ENCODE data around the gene FXYD6.

The FXYD6 gene

GRCh38 chr11:117796872-117797529 is 79.5 kb downstream of the FXYD6 start, which contains the start of gene DSCAML1:
TSS of gene DSCAML1 (minus strand) at chr11:117797216. CDS start at chr11:117797079, 137 bp downstream.
- no peak within 1 kb of the TSS for H3K4me3 ChIP-seq (ENCODE audit: low read length)
- no peak for TF ChIP-seq CTCF (conservative IDR thresholded peaks at IDR 0.05; ENCODE audit: low read depth, low read length)
- DNase-seq (ENCODE audit: low read depth) = no peak

DNA sequence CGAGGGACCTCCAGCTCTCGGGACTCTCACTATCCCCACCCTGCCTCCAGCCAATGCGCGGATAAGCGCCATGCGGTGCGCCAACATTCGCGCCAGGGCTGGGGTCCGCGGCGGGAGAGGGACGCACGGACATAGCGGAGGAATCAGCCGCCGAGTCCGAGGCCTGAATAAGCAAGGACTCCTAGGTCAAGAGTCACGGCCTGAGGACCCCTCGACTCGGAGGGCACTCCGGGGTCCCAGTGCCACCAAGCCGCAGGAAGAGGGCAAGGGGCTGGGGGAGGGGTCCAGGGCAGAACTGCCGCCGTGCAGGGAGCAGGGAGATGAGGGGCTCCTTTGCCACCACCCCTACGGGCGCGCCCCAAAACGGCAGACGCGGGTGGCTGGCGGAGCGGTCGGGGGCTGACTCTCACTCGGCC is 80.0 kb downstream of the FXYD6 start:
- TF ChIP-seq CTCF (conservative IDR thresholded peaks at IDR 0.05; ENCODE audit: low read depth, low read length) = no peak
- DNase-seq (ENCODE audit: low read depth) = no peak
- no peak overlapping the region for H3K4me3 ChIP-seq (ENCODE audit: low read length)

DNA sequence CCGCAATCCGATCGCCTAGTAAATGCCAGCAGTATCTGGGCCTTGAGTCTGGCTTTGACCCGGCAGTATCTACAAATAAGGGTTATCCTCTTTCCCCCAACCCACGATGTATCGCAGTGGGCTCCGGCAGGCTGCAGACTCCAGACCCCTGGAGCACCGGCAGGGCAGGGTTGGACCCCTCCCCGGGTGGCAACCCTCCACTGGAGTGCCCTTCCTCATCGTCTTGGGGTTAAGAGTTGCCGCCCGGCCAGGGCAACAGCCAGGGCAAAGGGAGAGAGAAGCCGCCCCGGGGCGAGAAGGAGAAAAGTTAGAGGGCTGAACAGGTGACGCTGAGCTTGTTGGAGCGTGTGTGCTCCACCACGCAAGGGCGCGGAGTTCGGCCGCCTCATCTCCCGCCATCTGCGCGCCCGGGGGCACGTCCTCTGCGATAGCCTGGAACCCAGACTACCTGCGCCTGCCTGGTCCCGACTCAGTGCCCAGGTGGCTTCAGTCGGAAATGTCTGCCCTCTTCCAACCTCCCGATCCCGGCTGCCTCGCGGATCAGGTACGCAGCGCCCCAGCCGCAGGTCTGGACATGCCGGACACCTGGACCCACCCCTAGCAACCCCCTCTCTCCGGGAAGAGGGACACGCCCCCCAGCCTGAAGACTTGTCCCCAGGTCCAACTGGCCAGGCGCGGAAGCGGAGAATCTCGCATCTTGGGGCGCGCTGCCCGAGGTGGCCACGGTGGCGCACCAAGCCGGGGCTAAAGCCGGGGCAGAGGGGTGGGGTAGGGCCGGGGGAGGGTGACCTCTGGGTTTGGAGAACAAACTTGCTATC is 80.6 kb downstream of the FXYD6 start:
- no peak overlapping the region for H3K4me3 ChIP-seq (ENCODE audit: low read length)
- TF ChIP-seq CTCF (conservative IDR thresholded peaks at IDR 0.05; ENCODE audit: low read depth, low read length) = no peak
- no peak for DNase-seq (ENCODE audit: low read depth)

- H3K4me3 ChIP-seq (ENCODE audit: low read length) = no peak overlapping the region
Observed at GRCh38 chr11:117794772-117795629, 81.5 kb downstream of the FXYD6 start.

GRCh38 chr11:117794135-117794534 is 82.3 kb downstream of the FXYD6 start:
- H3K4me3 ChIP-seq (ENCODE audit: low read length) = no peak overlapping the region
- TF ChIP-seq CTCF (conservative IDR thresholded peaks at IDR 0.05; ENCODE audit: low read depth, low read length) = no peak

More at GRCh38 chr11:117794772-117795629, 81.5 kb downstream of the FXYD6 start:
- DNase-seq (ENCODE audit: low read depth) = no peak
- no peak for TF ChIP-seq CTCF (conservative IDR thresholded peaks at IDR 0.05; ENCODE audit: low read depth, low read length)

GRCh38 chr11:117793583-117793982 is 82.9 kb downstream of the FXYD6 start:
- no peak overlapping the region for H3K4me3 ChIP-seq (ENCODE audit: low read length)
- TF ChIP-seq CTCF (conservative IDR thresholded peaks at IDR 0.05; ENCODE audit: low read depth, low read length) = no peak
- no peak for DNase-seq (ENCODE audit: low read depth)

More at GRCh38 chr11:117794135-117794534, 82.3 kb downstream of the FXYD6 start:
- DNase-seq (ENCODE audit: low read depth) = no peak

Data from retinal pigment epithelial cell (primary cell).